22Rv1 (cell line): ENCODE measurements around the gene RASSF7.

Experiments
- ZFX ChIP-seq: fragments of 450-650 bp; IDR thresholded peaks from 2 replicates; pipeline ENCODE4 v1.6.1; 2017; ENCODE audit warnings: antibody characterized with exemption, borderline replicate concordance
- TF ChIP-seq, protein P1 (sequence below): fragments of 450-650 bp; IDR thresholded peaks from 2 replicates; pipeline ENCODE4 v1.5.1; 2017; ENCODE audit warnings: mild to moderate bottlenecking

DNA sequence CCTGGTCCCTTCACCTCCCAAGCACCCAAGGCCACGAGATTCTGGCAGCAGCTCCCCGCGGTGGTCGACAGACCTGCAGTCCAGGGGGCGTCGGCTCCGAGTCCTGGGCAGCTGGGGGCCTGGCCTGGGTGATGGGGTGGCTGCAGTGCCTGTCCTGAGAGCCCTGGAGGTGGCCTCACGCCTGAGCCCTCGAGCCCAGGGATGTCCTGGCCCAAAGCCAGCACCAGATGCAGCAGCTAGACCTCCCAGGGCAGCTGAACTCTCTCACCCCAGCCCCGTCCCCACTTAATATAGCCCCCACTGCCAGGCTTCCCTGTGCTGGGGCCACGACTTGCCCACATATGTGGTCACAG is 6.8 kb upstream of the RASSF7 start:
- TF ChIP-seq, protein P1, sequence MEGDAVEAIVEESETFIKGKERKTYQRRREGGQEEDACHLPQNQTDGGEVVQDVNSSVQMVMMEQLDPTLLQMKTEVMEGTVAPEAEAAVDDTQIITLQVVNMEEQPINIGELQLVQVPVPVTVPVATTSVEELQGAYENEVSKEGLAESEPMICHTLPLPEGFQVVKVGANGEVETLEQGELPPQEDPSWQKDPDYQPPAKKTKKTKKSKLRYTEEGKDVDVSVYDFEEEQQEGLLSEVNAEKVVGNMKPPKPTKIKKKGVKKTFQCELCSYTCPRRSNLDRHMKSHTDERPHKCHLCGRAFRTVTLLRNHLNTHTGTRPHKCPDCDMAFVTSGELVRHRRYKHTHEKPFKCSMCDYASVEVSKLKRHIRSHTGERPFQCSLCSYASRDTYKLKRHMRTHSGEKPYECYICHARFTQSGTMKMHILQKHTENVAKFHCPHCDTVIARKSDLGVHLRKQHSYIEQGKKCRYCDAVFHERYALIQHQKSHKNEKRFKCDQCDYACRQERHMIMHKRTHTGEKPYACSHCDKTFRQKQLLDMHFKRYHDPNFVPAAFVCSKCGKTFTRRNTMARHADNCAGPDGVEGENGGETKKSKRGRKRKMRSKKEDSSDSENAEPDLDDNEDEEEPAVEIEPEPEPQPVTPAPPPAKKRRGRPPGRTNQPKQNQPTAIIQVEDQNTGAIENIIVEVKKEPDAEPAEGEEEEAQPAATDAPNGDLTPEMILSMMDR: no peak
- no peak for TF ChIP-seq ZFX
